Panc1 (cell line): ENCODE results near the gene DTNBP1.

Experiments used
- POLR2AphosphoS5 ChIP-seq: IDR thresholded peaks from 2 replicates; pipeline ENCODE4 v1.6.1; 2012; ENCODE audit warnings: mild to moderate bottlenecking, low read depth, low read length, moderate library complexity
- SIN3A ChIP-seq: IDR thresholded peaks from 2 replicates; pipeline ENCODE4 v1.6.1; 2012; ENCODE audit warnings: low read depth, mild to moderate bottlenecking, low read length, moderate library complexity, borderline replicate concordance; ENCODE audit not compliant: insufficient read depth
- TF ChIP-seq, protein P1 (sequence below): fragments of 450-650 bp; IDR thresholded peaks from 2 replicates; pipeline ENCODE4 v1.5.1; 2017; ENCODE audit warnings: mild to moderate bottlenecking
- TF ChIP-seq, protein P2 (sequence below), 2 experiments: IDR thresholded peaks; 2 replicates each; pipeline ENCODE4 v1.6.1; 2011 to 2012; ENCODE audit warnings: low read depth in 2 of 2, control low read depth in 1 of 2, low read length in 1 of 2, mild to moderate bottlenecking in 1 of 2, moderate library complexity in 1 of 2; ENCODE audit not compliant: insufficient read depth in 1 of 2

GRCh38 chr6:15556711-15557110, 106.1 kb downstream of the DTNBP1 start:
- TF ChIP-seq POLR2AphosphoS5 (no peak), SIN3A (no peak)
- TF ChIP-seq, protein P1, sequence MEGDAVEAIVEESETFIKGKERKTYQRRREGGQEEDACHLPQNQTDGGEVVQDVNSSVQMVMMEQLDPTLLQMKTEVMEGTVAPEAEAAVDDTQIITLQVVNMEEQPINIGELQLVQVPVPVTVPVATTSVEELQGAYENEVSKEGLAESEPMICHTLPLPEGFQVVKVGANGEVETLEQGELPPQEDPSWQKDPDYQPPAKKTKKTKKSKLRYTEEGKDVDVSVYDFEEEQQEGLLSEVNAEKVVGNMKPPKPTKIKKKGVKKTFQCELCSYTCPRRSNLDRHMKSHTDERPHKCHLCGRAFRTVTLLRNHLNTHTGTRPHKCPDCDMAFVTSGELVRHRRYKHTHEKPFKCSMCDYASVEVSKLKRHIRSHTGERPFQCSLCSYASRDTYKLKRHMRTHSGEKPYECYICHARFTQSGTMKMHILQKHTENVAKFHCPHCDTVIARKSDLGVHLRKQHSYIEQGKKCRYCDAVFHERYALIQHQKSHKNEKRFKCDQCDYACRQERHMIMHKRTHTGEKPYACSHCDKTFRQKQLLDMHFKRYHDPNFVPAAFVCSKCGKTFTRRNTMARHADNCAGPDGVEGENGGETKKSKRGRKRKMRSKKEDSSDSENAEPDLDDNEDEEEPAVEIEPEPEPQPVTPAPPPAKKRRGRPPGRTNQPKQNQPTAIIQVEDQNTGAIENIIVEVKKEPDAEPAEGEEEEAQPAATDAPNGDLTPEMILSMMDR = no peak
- TF ChIP-seq, protein P2, sequence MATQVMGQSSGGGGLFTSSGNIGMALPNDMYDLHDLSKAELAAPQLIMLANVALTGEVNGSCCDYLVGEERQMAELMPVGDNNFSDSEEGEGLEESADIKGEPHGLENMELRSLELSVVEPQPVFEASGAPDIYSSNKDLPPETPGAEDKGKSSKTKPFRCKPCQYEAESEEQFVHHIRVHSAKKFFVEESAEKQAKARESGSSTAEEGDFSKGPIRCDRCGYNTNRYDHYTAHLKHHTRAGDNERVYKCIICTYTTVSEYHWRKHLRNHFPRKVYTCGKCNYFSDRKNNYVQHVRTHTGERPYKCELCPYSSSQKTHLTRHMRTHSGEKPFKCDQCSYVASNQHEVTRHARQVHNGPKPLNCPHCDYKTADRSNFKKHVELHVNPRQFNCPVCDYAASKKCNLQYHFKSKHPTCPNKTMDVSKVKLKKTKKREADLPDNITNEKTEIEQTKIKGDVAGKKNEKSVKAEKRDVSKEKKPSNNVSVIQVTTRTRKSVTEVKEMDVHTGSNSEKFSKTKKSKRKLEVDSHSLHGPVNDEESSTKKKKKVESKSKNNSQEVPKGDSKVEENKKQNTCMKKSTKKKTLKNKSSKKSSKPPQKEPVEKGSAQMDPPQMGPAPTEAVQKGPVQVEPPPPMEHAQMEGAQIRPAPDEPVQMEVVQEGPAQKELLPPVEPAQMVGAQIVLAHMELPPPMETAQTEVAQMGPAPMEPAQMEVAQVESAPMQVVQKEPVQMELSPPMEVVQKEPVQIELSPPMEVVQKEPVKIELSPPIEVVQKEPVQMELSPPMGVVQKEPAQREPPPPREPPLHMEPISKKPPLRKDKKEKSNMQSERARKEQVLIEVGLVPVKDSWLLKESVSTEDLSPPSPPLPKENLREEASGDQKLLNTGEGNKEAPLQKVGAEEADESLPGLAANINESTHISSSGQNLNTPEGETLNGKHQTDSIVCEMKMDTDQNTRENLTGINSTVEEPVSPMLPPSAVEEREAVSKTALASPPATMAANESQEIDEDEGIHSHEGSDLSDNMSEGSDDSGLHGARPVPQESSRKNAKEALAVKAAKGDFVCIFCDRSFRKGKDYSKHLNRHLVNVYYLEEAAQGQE (IDR thresholded peaks at IDR 0.05; ENCODE audit: insufficient read depth in 1 of 2, low read depth in 2 of 2, low read length in 1 of 2) = no peak
